Dedifferentiated amniotic fluid mesenchymal stem cell (primary cell): Measurements from ENCODE around the gene KLK13.

Experiments
- DNase-seq: peaks from one replicate; pipeline ENCODE4 v3.0.0-alpha.2; 2016; ENCODE audit errors: extremely low spot score

The KLK13 gene

GRCh38 chr19:51064534-51065220 lies at the start of gene KLK13:
KLK13 (minus strand) TSS chr19:51065092; CDS start chr19:51065067, 25 bp downstream.
- DNase-seq: no peak

GRCh38 chr19:51114087-51114729 lies 49.3 kb upstream of the KLK13 start:
- DNase-seq: no peak

DNA sequence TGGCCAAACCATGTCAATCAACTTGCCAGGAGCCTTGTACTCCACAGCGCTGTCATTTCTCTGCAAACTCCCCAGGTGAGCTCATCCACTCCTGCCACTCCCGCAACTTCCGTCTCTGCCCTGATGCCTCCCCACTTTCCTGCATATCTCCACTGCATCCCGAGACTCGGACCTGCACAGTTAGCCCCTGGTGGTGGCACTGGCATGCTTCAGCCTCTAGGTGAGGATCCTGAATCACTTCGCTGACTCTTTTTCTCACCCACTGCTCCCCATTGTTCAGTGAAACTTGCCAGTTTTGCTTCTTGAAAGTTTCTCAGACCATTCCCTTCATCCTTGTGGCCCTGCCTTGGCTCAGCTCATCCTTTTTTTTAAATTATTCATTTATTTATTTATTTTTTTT lies 46.7 kb upstream of the KLK13 start:
- no peak for DNase-seq

DNA sequence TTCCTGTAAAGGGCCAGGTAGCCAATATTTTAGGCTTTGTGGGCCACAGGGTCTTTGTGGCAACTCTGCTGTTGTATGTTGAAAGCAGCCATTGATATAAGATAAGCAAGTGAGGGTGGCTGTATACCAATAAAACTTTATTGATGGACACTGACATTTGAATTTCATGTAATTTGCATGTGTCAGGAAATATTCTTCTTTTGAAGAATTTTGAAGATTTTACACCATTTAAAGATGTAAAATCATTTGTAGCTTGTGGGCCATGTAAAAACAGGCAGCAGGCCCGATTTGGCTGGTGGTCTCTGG lies 45.7 kb upstream of the KLK13 start:
- DNase-seq: no peak

GRCh38 chr19:51108805-51109146 lies 43.9 kb upstream of the KLK13 start:
- no peak for DNase-seq

GRCh38 chr19:51108066-51108804 lies 43.3 kb upstream of the KLK13 start, which contains the start of gene CTU1:
CTU1 (minus strand) TSS chr19:51108409; CDS start chr19:51104569, 3,840 bp downstream.
- DNase-seq: peak; percentile 100

- no peak for DNase-seq
Measured at GRCh38 chr19:51107406-51108065, 42.6 kb upstream of the KLK13 start.

DNA sequence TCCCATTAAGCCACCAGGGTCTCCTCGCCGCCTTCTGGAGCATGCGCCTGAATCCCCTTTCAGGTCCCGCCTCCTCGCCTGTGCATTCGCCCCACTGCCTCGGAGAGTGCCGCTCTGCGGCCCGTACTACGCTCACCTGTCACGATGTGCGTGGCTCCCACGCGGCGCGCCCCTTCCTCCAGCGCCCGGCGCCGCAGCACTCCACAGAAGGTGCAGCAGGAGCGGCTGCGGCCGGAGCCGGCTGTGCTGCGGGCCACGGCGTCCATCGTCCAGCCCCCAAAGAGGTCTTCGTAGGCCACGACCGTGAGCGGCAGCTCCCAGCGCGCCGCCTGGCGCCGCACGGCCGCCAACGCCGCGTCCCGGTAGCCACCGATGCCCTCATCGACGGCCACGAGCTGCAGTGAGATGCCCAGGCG lies 39.0 kb upstream of the KLK13 start:
- DNase-seq: no peak

DNA sequence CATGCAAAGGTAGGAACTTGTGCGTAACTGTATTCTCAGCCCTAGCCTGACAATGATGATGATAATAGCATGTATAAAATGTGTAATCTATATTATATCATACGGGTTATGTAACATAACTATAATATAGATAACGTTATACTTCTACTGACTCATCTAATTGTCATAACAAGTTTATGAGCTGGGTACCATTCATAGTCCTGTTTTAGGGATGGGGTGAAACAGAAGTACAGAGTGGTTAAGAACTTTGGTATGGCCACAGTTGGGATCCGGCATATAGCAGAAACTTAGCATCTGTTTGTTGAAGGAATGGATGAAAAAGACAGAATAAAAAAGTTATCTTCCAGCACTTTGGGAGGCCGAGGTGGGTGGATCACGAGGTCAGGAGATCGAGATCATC lies 38.1 kb upstream of the KLK13 start:
- no peak for DNase-seq

- no peak for DNase-seq
Measured at GRCh38 chr19:51101171-51101865, 36.4 kb upstream of the KLK13 start.

- no peak for DNase-seq
Measured at GRCh38 chr19:51100601-51101000, 35.7 kb upstream of the KLK13 start.

DNA sequence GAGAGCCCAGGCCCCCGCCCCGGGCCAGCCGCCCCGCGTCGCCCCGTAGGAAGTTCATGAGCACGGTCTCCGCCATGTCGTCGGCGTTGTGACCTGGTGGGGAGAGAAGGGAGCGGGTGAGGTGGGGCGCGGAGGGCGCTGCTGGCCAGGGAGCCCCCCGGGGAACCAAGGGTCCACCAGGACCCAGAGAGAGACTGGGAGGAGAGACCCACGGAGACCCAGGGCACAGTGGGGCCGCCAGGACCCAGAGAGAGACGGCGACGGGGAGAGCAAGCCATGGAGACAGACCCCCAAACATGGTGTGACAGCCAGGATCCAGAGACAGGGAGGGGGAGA lies 34.1 kb upstream of the KLK13 start:
- DNase-seq: no peak

- no peak for DNase-seq
Measured at GRCh38 chr19:51098365-51099046, 33.6 kb upstream of the KLK13 start.

GRCh38 chr19:51097796-51098195 lies 32.9 kb upstream of the KLK13 start:
- DNase-seq: no peak

GRCh38 chr19:51097166-51097738 lies 32.4 kb upstream of the KLK13 start:
- DNase-seq: no peak

DNA sequence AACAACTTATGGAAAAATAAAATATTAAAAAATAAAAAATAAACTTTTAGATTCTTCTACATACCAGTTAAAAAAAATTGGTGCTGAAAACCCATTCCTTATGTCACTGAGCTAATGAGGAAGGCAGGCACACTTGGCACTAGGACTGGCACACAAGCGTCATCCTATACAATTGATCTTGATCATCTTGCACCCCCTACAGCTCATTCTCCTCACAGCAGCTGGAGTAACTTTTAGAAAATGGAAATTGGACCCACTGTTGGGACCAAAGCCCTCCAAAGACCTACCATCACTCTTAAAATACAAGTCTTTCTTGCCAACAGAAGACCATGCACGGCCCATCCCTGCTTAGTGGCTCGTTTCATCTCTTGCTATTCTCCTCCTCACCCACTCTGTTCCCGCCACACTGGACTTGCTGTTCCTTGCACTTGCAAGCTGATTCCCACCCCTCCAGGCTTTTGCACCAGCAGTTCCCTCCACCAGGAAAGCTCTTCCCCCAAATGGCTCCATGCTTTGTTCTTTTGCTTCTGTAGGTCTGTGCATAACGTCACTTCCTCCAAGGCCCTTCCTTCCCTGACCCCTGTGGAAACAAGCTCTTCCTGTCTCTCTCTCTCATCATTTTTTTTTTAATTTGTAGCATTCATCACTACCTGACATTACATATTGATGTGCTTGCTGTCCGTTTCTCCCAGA lies 31.7 kb upstream of the KLK13 start:
- DNase-seq: no peak

- DNase-seq: no peak
Measured at GRCh38 chr19:51094696-51095279, 29.9 kb upstream of the KLK13 start.

- DNase-seq: no peak
Measured at GRCh38 chr19:51093510-51094345, 28.8 kb upstream of the KLK13 start.

- DNase-seq: no peak
Measured at GRCh38 chr19:51093101-51093500, 28.2 kb upstream of the KLK13 start.
